Small intestine (tissue), 7 donors: ENCODE data around the gene FGF21. TPM values are rescaled to one million over a fixed set of nuclear protein-coding genes. Genes with fewer than 3 reads are reported as not detected.

ENCODE experiments used
- DNase-seq, 2 donors: peaks; one replicate each; pipeline versions ENCODE4 v3.0.0 to v3.0.0-alpha.2; 2013
- FAIRE-seq: peaks from 2 replicates; lab custom pipeline; 2012; peaks lifted over from hg19 to GRCh38; lab: Jason Lieb, UNC
- H3K27ac ChIP-seq, 3 donors: one replicate each; pipeline ENCODE4 v1.5.1; 2013; ENCODE audit warnings: low read length in 2 of 3, mild to moderate bottlenecking in 2 of 3, control low read depth in 1 of 3, inconsistent platforms in 1 of 3, low read depth in 1 of 3, moderate library complexity in 1 of 3
- H3K27me3 ChIP-seq, 3 donors: one replicate each; pipeline ENCODE4 v1.6.1; 2013; ENCODE audit warnings: low read length in 3 of 3, inconsistent platforms in 1 of 3; ENCODE audit not compliant: control insufficient read depth in 3 of 3, insufficient read depth in 3 of 3
- H3K36me3 ChIP-seq, 3 donors: one replicate each; pipeline ENCODE4 v1.6.1; 2013; ENCODE audit warnings: low read length in 3 of 3, inconsistent platforms in 1 of 3, low read depth in 1 of 3, mild to moderate bottlenecking in 1 of 3, moderate library complexity in 1 of 3; ENCODE audit not compliant: control insufficient read depth in 3 of 3, insufficient read depth in 2 of 3
- H3K4me1 ChIP-seq, 3 donors: one replicate each; pipeline ENCODE4 v1.6.1; 2013; ENCODE audit warnings: low read length in 2 of 3, inconsistent platforms in 1 of 3, low read depth in 1 of 3, mild to moderate bottlenecking in 1 of 3, moderate library complexity in 1 of 3; ENCODE audit not compliant: control insufficient read depth in 3 of 3, insufficient read depth in 2 of 3
- H3K4me3 ChIP-seq, 3 donors: one replicate each; pipeline ENCODE4 v1.5.1; 2013; ENCODE audit warnings: low read length in 3 of 3, control low read depth in 1 of 3, inconsistent platforms in 1 of 3, low read depth in 1 of 3, mild to moderate bottlenecking in 1 of 3, moderate library complexity in 1 of 3
- H3K9me3 ChIP-seq, 2 donors: one replicate each; pipeline ENCODE4 v1.6.1; 2013; ENCODE audit warnings: low read depth in 1 of 2, low read length in 1 of 2; ENCODE audit not compliant: control insufficient read depth in 2 of 2, insufficient read depth in 1 of 2
- WGBS, 3 donors: extraction: QIAGEN DNeasy Blood & Tissue Kit; methylation state at CpG; one replicate each; pipeline ENCODE4 v1.1.7; 2013; 5-methylcytosine and 5-hydroxymethylcytosine counted together
- polyA plus RNA-seq, 4 donors: library from polyadenylated mRNA; stranded (reverse) in 3 of 4; unstranded in 1 of 4; fragments of 200-250 nt in 3 of 4; fragments of 120-200 nt in 1 of 4; gene quantifications; one replicate each; pipeline versions ENCODE4 v1.2.1 to v1.2.3, GENCODE V29; 2013
- donor health status: healthy with polysubstance abuse.
- donor health status: control.
- donor health status: control.
- donor health status: Bipolar disorder and iron deficiency.
- donor health status: healthy.

The FGF21 gene
- polyA plus RNA-seq, 4 donors = 0.09 TPM; not detected in 3

DNA sequence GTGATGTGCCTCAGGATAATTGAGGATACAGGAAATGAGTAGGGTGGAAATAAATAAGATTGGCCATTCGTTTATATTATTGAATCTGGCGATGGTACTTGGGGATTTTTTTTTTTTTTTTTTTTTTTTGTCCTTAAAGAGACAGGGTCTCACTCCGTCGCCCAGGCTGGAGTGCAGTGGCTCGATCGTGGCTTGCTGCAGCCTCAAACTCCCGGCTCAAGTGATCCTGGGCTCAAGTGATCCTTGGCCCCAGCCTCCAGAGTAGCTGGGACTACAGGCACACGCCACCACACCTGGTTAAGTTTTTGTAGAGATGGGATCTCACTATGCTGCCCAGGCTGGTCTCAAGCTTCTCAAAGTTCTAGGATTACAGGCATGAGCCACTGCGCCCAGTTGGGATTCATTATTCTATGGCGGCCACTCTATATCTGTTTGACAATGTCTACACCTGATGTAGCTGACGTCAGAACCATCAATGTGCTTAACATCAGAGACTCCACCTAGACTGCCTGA lies 33.1 kb upstream of the FGF21 start:
- 81 to 84% (median 83%) methylated on average over 11 of the region's 11 CpGs for WGBS, 3 donors
- no peak for FAIRE-seq

DNA sequence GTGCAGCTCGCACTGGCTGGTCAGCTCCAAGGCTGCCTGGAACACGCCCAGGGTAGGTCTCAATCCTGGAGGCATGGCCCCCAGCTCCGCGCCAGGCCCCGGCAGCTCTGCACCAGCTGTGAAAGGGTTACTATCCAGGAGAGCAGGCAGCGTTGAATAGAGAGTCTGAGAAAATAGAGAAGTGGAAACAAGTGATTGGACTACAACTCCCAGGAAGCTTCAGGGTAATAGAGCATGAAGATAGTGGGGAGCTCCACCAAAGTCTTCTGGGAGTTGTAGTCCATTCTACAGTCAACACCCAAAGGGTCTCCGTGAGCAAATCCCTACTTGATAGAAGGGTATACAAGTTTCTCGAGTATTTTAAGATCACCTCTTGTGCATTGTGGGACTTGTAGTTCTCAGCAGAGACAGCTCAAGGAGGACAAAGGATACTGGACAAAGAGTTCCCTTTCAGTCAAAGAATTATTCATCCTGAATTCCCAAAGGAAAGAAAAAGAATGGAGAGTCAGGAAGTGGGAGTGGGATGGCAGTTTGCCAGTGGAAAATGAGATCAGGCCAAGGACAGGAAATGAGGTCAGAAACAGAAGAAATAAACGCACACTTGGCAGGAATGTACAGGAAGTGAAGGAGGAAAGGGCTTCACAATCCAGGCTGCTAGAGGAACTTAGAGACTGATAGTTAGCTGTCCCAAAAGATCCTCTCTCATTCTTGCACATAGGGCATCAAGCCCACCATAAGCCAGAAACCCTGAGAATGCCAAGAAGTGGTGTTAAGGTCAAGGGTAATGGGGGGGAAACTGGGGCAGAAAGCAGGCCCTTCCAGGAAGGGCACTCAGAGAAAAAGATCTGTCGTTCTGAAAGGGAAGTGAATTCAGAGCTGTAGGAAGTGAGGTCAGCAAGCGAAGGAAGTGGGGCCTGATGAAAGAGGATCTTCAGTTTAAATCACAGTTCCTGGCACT lies 30.2 kb upstream of the FGF21 start:
- WGBS, 3 donors = 41 to 53% (median 44%) methylated on average over 11 of the region's 11 CpGs
- FAIRE-seq = no peak
- Histone ChIP-seq H3K4me3 (no peak overlapping the region), H3K36me3 (peaks cover 0 to 9% (median 0%) of the 10 kb centered on the region in 3 donors), H3K4me1 (peaks cover 0 to 4% (median 0%) of the 10 kb centered on the region in 3 donors), H3K27me3 (no peaks in the 10 kb centered on the region), H3K27ac (peak overlapping the region in 2 of 3 donors; percentile 39 to 92), H3K9me3 (peaks cover 0 to 6% of the 10 kb centered on the region in 2 donors)
- DNase-seq = peak; percentile 47 to 66

More for the DNA sequence above, 33.1 kb upstream of the FGF21 start:
- Histone ChIP-seq H3K36me3 (peaks cover 0 to 9% (median 0%) of the 10 kb centered on the region in 3 donors), H3K9me3 (peaks cover 0 to 6% of the 10 kb centered on the region in 2 donors), H3K27ac (no peak overlapping the region), H3K4me3 (no peak overlapping the region), H3K4me1 (peaks cover 0 to 24% (median 0%) of the 10 kb centered on the region in 3 donors), H3K27me3 (no peaks in the 10 kb centered on the region)
- DNase-seq = no peak

DNA sequence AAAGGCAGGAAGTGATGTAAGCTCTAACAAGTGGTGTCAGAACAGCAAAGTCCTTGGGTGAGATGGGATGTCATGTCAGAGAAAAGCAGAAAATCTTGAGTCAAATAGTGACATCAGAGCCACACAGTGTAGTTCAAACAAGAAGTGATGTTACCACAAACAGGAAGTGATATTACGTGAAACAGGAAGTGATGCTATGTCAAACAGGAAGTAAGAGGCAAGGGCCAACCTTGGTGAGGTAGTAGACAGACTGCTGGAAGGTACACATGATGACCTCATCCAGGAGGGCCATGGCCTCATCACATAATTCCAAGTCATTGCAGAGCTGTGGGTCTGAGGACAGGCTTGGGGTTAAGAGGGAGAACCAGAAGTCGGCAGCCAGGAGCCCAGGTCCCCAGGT lies 28.8 kb upstream of the FGF21 start:
- 59 to 88% (median 73%) methylated on average over 2 of the region's 2 CpGs for WGBS, 3 donors

DNA sequence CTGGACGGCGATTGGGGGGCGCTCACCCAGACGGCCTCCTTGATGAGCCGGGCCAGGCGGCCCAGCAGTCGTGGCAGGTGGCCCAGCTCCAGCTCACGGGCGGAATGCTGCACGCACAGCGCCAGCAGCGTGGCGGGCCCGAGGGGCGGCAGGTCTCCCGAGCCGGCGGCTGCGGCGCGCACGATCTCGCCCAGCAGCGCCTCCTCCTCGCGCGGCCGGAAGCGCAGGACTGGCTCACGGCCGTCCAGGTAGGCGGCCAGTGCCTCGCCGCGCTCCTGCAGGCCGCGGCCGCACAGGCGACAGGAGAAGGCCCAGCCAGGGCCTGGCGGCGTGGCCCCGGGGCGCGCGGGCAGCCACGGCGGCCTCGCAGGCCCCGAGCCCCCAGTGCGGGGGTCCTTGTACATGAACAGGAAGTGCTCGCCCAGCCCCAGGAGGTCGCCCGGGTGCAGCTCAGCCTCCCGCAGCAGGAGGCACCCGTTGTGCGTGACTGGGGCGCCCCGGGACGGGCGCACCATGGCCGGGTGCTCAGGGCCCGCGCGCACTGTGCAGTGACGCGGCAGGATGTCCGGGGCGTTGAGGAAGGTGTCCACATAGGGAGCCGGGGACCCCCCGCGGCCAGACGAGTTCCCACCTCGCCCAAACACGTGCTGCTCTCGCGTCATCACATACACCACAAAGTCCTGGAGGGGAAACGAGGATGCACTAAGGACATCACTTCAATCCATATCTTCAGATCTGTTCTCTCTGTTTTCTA lies 26.2 kb upstream of the FGF21 start:
- H3K4me1 ChIP-seq = no peaks in the 10 kb centered on the region
- H3K36me3 ChIP-seq = peaks cover 0 to 6% (median 2%) of the 10 kb centered on the region in 3 donors
- peaks cover 0 to 6% of the 10 kb centered on the region in 2 donors for H3K9me3 ChIP-seq
- peak in 1 of 2 donors; percentile 46 for DNase-seq
- WGBS, 3 donors = 64 to 79% (median 67%) methylated on average over 47 to 77 of the region's 77 CpGs
- FAIRE-seq = no peak
- no peaks in the 10 kb centered on the region for H3K27me3 ChIP-seq
- H3K4me3 ChIP-seq = no peak overlapping the region
- no peak overlapping the region for H3K27ac ChIP-seq

More for the DNA sequence above, 28.8 kb upstream of the FGF21 start:
- H3K36me3 ChIP-seq = peaks cover 0 to 9% (median 2%) of the 10 kb centered on the region in 3 donors
- H3K27ac ChIP-seq = peak overlapping the region in 1 of 3 donors; percentile 68
- H3K4me1 ChIP-seq = no peaks in the 10 kb centered on the region
- DNase-seq (peak in 1 of 2 donors; percentile 19), FAIRE-seq (no peak)
- peaks cover 0 to 6% of the 10 kb centered on the region in 2 donors for H3K9me3 ChIP-seq
- no peaks in the 10 kb centered on the region for H3K27me3 ChIP-seq
- no peak overlapping the region for H3K4me3 ChIP-seq

DNA sequence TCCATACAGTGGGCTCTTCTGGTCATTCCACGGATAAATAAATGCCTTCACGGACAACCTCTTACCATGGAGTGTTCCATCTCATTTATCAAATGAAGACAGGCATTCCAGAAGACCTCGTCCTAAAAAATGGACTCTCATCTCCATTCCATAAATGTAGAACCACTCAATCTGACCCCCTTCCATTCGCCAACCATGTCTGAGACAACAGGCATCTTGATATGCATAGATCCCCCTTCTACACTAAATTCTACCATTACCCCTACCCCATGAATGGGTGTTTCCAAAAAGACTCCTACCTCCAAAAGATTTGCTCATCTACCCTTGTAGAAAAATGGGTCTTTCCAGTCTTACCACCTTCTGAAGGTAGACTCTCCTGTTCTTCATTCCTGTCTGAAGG lies 23.9 kb upstream of the FGF21 start:
- peaks cover 0 to 2% (median 0%) of the 10 kb centered on the region in 3 donors for H3K36me3 ChIP-seq
- no peak overlapping the region for H3K4me3 ChIP-seq
- no peak overlapping the region for H3K27ac ChIP-seq
- H3K27me3 ChIP-seq = no peaks in the 10 kb centered on the region
- H3K4me1 ChIP-seq = no peaks in the 10 kb centered on the region
- 84 to 91% (median 86%) methylated on average over 4 of the region's 4 CpGs for WGBS, 3 donors
- DNase-seq (no peak), FAIRE-seq (no peak)
- H3K9me3 ChIP-seq = no peaks in the 10 kb centered on the region

DNA sequence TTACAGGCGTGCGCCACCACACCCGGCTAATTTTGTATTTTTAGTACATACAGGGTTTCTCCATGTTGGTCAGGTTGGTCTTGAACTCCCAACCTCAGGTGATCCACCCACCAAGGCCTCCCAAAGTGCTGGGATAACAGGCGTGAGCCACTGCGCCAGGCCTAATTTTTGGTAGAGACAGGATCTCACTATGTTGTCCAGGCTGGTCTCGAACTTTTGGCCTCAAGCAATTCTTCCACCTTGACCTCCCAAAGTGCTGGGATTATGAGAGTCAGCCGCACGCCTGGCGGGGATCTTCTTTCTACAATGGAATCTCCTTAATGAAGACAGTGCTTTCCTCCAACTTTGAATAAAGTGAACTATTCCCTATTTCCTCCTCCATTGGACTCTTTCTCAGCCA lies 20.7 kb upstream of the FGF21 start:
- H3K36me3 ChIP-seq = peaks cover 0 to 2% (median 0%) of the 10 kb centered on the region in 3 donors
- no peak for FAIRE-seq
- no peak overlapping the region for H3K27ac ChIP-seq
- peaks cover 0 to 5% of the 10 kb centered on the region in 2 donors for H3K9me3 ChIP-seq
- H3K4me3 ChIP-seq = peak overlapping the region in 1 of 3 donors; percentile 50
- peaks cover 0 to 4% (median 0%) of the 10 kb centered on the region in 3 donors for H3K27me3 ChIP-seq
- DNase-seq = no peak
- H3K4me1 ChIP-seq = peaks cover 0 to 10% (median 8%) of the 10 kb centered on the region in 3 donors
- WGBS, 3 donors = 93 to 95% (median 95%) methylated on average over 9 of the region's 9 CpGs

DNA sequence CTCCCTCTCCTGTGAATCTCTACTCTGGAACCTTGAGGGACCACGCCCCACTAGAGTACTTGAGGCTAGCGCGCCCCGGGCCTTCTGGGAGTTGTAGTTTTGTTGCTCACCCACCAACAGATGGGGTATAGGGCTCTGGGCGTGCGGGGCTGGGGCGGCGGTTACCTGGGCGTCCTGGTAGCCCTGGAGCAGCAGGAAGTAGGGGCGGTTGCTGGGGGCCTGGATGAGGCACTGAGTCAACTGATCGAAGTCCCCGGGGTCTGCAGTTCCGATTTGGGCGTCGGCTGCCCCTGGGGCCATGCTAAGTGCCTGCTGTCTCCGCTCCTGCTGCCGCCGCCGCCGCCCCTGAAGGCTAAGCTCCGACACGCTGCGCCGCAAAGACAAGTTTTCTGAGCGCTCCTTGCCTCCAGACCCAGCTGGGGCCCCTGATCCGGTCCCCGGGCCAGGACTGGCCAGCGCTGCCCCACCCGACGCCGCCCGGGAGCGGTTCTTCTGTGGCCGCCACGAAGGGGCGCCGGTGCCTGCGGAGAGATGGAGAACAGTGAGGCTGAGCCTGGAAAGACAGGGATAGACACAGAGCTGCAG lies 20.2 kb upstream of the FGF21 start:
- Histone ChIP-seq H3K4me1 (peaks cover 0 to 15% (median 8%) of the 10 kb centered on the region in 3 donors), H3K9me3 (peaks cover 0 to 5% of the 10 kb centered on the region in 2 donors), H3K36me3 (peaks cover 0 to 2% (median 0%) of the 10 kb centered on the region in 3 donors), H3K4me3 (peak overlapping the region in 2 of 3 donors; percentile 18 to 50), H3K27ac (peak overlapping the region in 1 of 3 donors; percentile 52), H3K27me3 (peaks cover 0 to 9% (median 0%) of the 10 kb centered on the region in 3 donors)
- WGBS, 3 donors = 11 to 41% (median 34%) methylated on average over 34 to 38 of the region's 38 CpGs
- FAIRE-seq (no peak), DNase-seq (peak; percentile 80 to 87)
